GM12801 (cell line): Measurements from ENCODE around the gene TRIM9.

Source experiments
- CTCF ChIP-seq: IDR thresholded peaks from one replicate; pipeline ENCODE4 v1.5.1; 2011; ENCODE audit warnings: control low read depth; ENCODE audit not compliant: insufficient read length; ENCODE audit errors: extremely low read depth

TRIM9 gene

GRCh38 chr14:51080645-51081044 is 14.3 kb downstream of the TRIM9 start:
- no peak for TF ChIP-seq CTCF

- TF ChIP-seq CTCF = no peak
Observed at GRCh38 chr14:51079489-51079888, 15.4 kb downstream of the TRIM9 start.

GRCh38 chr14:51079085-51079484 is 15.8 kb downstream of the TRIM9 start:
- TF ChIP-seq CTCF = no peak

- no peak for TF ChIP-seq CTCF
Observed at GRCh38 chr14:51074701-51075385, 20.1 kb downstream of the TRIM9 start.

GRCh38 chr14:51073731-51074130 is 21.2 kb downstream of the TRIM9 start:
- no peak for TF ChIP-seq CTCF

GRCh38 chr14:51072976-51073375 is 21.9 kb downstream of the TRIM9 start:
- no peak for TF ChIP-seq CTCF

- no peak for TF ChIP-seq CTCF
Observed at GRCh38 chr14:51071857-51072256, 23.0 kb downstream of the TRIM9 start.
